HEK293 (cell line): ENCODE measurements around the gene RAB5A.

Experiments
- BCL11B ChIP-seq: fragments of 450-650 bp; formaldehyde crosslinking; IDR thresholded peaks from 2 replicates; pipeline ENCODE4 v1.5.1; 2016; ENCODE audit warnings: low read depth, missing biosample characterization, missing genetic modification characterization
- EGR2 ChIP-seq: fragments of 450-650 bp; formaldehyde crosslinking; IDR thresholded peaks from 2 replicates; pipeline ENCODE4 v1.5.1; 2016; ENCODE audit warnings: low read depth, missing biosample characterization, missing genetic modification characterization
- KLF7 ChIP-seq: fragments of 450-650 bp; formaldehyde crosslinking; IDR thresholded peaks from 2 replicates; pipeline ENCODE4 v1.5.1; 2016; ENCODE audit warnings: missing biosample characterization, missing genetic modification characterization, borderline replicate concordance
- KLF8 ChIP-seq: fragments of 450-650 bp; formaldehyde crosslinking; IDR thresholded peaks from 2 replicates; pipeline ENCODE4 v1.5.1; 2016; ENCODE audit warnings: missing biosample characterization, missing genetic modification characterization
- MZF1 ChIP-seq: fragments of 450-650 bp; formaldehyde crosslinking; IDR thresholded peaks from 2 replicates; pipeline ENCODE4 v1.5.1; 2017; ENCODE audit warnings: missing biosample characterization, missing genetic modification characterization, borderline replicate concordance
- RBAK ChIP-seq: fragments of 450-650 bp; formaldehyde crosslinking; IDR thresholded peaks from 2 replicates; pipeline ENCODE4 v1.5.1; 2016; ENCODE audit warnings: missing biosample characterization, missing genetic modification characterization
- SALL2 ChIP-seq: fragments of 450-650 bp; formaldehyde crosslinking; IDR thresholded peaks from 2 replicates; pipeline ENCODE4 v1.5.0; 2017; ENCODE audit warnings: missing biosample characterization, mild to moderate bottlenecking, missing genetic modification characterization, borderline replicate concordance
- SCRT2 ChIP-seq: fragments of 450-650 bp; formaldehyde crosslinking; IDR thresholded peaks from 2 replicates; pipeline ENCODE4 v1.5.1; 2016; ENCODE audit warnings: missing biosample characterization, missing genetic modification characterization
- SETDB1 ChIP-seq: IDR thresholded peaks from one replicate; pipeline ENCODE4 v1.6.1; 2017; ENCODE audit warnings: mild to moderate bottlenecking, low read length, moderate library complexity, mixed read lengths; ENCODE audit not compliant: insufficient read length
- TCF7L2 ChIP-seq: IDR thresholded peaks from 2 replicates; pipeline ENCODE4 v1.6.1; 2011; ENCODE audit warnings: low read depth, mild to moderate bottlenecking, inconsistent platforms, low read length, moderate library complexity, borderline replicate concordance
- ZBTB26 ChIP-seq: fragments of 450-650 bp; formaldehyde crosslinking; optimal IDR thresholded peaks from 2 replicates; pipeline ENCODE3; 2016; ENCODE audit warnings: missing biosample characterization, mild to moderate bottlenecking, missing genetic modification characterization
- ZBTB7A ChIP-seq: fragments of 450-650 bp; formaldehyde crosslinking; IDR thresholded peaks from 2 replicates; pipeline ENCODE4 v1.5.1; 2016; ENCODE audit warnings: low read depth, missing biosample characterization, missing genetic modification characterization
- ZBTB8A ChIP-seq: fragments of 450-650 bp; formaldehyde crosslinking; IDR thresholded peaks from 2 replicates; pipeline ENCODE4 v1.5.1; 2016; ENCODE audit warnings: missing biosample characterization, missing genetic modification characterization
- ZNF140 ChIP-seq: fragments of 450-650 bp; formaldehyde crosslinking; IDR thresholded peaks from 2 replicates; pipeline ENCODE4 v1.5.1; 2016; ENCODE audit warnings: missing biosample characterization, missing genetic modification characterization
- ZNF157 ChIP-seq: fragments of 450-650 bp; formaldehyde crosslinking; IDR thresholded peaks from 2 replicates; pipeline ENCODE4 v1.5.1; 2016; ENCODE audit warnings: missing biosample characterization, missing genetic modification characterization
- ZNF174 ChIP-seq: fragments of 450-650 bp; formaldehyde crosslinking; IDR thresholded peaks from 2 replicates; pipeline ENCODE4 v1.5.0; 2017; ENCODE audit warnings: missing biosample characterization, mild to moderate bottlenecking, missing genetic modification characterization
- ZNF2 ChIP-seq: fragments of 450-650 bp; formaldehyde crosslinking; IDR thresholded peaks from 2 replicates; pipeline ENCODE4 v1.5.1; 2016; ENCODE audit warnings: missing biosample characterization, missing genetic modification characterization
- ZNF211 ChIP-seq: fragments of 450-650 bp; formaldehyde crosslinking; IDR thresholded peaks from 2 replicates; pipeline ENCODE4 v1.5.1; 2016; ENCODE audit warnings: low read depth, missing biosample characterization, missing genetic modification characterization
- ZNF214 ChIP-seq: fragments of 450-650 bp; formaldehyde crosslinking; IDR thresholded peaks from 2 replicates; pipeline ENCODE4 v1.5.1; 2017; ENCODE audit warnings: missing biosample characterization, mild to moderate bottlenecking, missing genetic modification characterization, borderline replicate concordance
- ZNF324 ChIP-seq: fragments of 450-650 bp; formaldehyde crosslinking; IDR thresholded peaks from 2 replicates; pipeline ENCODE4 v1.5.1; 2016; ENCODE audit warnings: missing biosample characterization, missing genetic modification characterization
- ZNF350 ChIP-seq: fragments of 450-650 bp; formaldehyde crosslinking; IDR thresholded peaks from 2 replicates; pipeline ENCODE4 v1.5.0; 2017; ENCODE audit warnings: missing biosample characterization, mild to moderate bottlenecking, missing genetic modification characterization
- ZNF354C ChIP-seq: fragments of 450-650 bp; formaldehyde crosslinking; IDR thresholded peaks from 2 replicates; pipeline ENCODE4 v1.5.1; 2016; ENCODE audit warnings: missing biosample characterization, missing genetic modification characterization, low read depth, borderline replicate concordance
- ZNF391 ChIP-seq: fragments of 450-650 bp; formaldehyde crosslinking; IDR thresholded peaks from 2 replicates; pipeline ENCODE4 v1.5.1; 2016; ENCODE audit warnings: low read depth, missing biosample characterization, missing genetic modification characterization, borderline replicate concordance
- ZNF416 ChIP-seq: fragments of 450-650 bp; formaldehyde crosslinking; IDR thresholded peaks from 2 replicates; pipeline ENCODE4 v1.5.1; 2016; ENCODE audit warnings: missing biosample characterization, missing genetic modification characterization
- ZNF449 ChIP-seq: fragments of 450-650 bp; formaldehyde crosslinking; IDR thresholded peaks from 2 replicates; pipeline ENCODE4 v1.5.1; 2017; ENCODE audit warnings: missing biosample characterization, mild to moderate bottlenecking, missing genetic modification characterization, moderate library complexity
- ZNF514 ChIP-seq: fragments of 450-650 bp; formaldehyde crosslinking; IDR thresholded peaks from 2 replicates; pipeline ENCODE4 v1.5.1; 2016; ENCODE audit warnings: missing biosample characterization, missing genetic modification characterization
- ZNF521 ChIP-seq: fragments of 450-650 bp; formaldehyde crosslinking; IDR thresholded peaks from 2 replicates; pipeline ENCODE4 v1.5.1; 2017; ENCODE audit warnings: missing biosample characterization, mild to moderate bottlenecking, missing genetic modification characterization
- ZNF530 ChIP-seq: fragments of 450-650 bp; formaldehyde crosslinking; IDR thresholded peaks from 2 replicates; pipeline ENCODE4 v1.5.1; 2016; ENCODE audit warnings: low read depth, missing biosample characterization, missing genetic modification characterization
- ZNF571 ChIP-seq: fragments of 450-650 bp; formaldehyde crosslinking; IDR thresholded peaks from 2 replicates; pipeline ENCODE4 v1.5.0; 2017; ENCODE audit warnings: missing biosample characterization, missing genetic modification characterization
- ZNF623 ChIP-seq: fragments of 450-650 bp; formaldehyde crosslinking; IDR thresholded peaks from 2 replicates; pipeline ENCODE4 v1.5.1; 2016; ENCODE audit warnings: missing biosample characterization, missing genetic modification characterization
- ZNF654 ChIP-seq: fragments of 450-650 bp; formaldehyde crosslinking; IDR thresholded peaks from 2 replicates; pipeline ENCODE4 v1.5.1; 2016; ENCODE audit warnings: low read depth, missing biosample characterization, missing genetic modification characterization
- ZNF76 ChIP-seq: fragments of 450-650 bp; formaldehyde crosslinking; IDR thresholded peaks from 2 replicates; pipeline ENCODE4; 2016; ENCODE audit warnings: low read depth, missing biosample characterization, missing genetic modification characterization, borderline replicate concordance
- TF ChIP-seq, protein P1 (sequence below): fragments of 450-650 bp; IDR thresholded peaks from 2 replicates; pipeline ENCODE4 v1.5.1; 2018; ENCODE audit warnings: missing biosample characterization, missing genetic modification characterization
- TF ChIP-seq, protein P2 (sequence below): fragments of 450-650 bp; formaldehyde crosslinking; IDR thresholded peaks from 2 replicates; pipeline ENCODE4 v1.5.1; 2016; ENCODE audit warnings: missing biosample characterization, missing genetic modification characterization

Gene RAB5A

DNA sequence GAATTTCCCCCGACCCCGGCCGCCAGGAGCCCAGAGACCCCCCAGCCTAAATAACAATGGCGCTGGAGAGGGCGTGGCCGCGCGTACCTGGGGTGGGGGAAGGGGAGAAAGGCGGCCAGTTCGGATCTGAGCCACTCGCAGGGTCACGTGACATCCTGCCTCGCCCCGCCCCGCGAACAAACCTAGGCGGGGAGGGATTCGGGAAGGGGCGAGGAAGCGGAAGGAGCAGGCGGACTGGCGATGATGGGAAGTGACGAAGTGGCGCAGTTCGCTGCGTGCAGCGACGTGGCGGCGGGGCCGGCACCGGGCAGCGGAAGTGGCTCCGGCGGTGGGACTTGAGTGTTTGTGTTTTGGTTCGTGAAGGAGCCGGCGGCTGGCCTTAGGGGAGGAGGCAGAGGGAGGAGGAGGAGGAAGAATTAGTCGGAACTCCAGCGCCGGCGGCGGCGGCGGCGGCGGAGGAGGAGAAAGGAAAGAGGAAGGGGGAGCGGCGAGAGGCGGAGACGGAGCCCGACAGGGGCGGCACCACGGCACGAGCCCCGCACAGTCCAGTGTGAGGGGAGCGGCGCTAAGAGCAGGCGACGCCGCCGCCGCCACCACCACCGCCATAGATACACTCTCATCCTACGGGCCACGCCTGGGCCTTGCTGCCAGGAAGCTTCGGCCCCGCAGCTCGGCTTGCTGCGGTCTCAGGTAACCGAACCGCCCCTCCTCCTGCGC is at the start of gene RAB5A (continued):
- TF ChIP-seq, protein P1, sequence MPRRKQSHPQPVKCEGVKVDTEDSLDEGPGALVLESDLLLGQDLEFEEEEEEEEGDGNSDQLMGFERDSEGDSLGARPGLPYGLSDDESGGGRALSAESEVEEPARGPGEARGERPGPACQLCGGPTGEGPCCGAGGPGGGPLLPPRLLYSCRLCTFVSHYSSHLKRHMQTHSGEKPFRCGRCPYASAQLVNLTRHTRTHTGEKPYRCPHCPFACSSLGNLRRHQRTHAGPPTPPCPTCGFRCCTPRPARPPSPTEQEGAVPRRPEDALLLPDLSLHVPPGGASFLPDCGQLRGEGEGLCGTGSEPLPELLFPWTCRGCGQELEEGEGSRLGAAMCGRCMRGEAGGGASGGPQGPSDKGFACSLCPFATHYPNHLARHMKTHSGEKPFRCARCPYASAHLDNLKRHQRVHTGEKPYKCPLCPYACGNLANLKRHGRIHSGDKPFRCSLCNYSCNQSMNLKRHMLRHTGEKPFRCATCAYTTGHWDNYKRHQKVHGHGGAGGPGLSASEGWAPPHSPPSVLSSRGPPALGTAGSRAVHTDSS (tag by site-specific recombination) = peak; percentile 77
- TF ChIP-seq ZNF2 (tag by site-specific recombination) (peak; percentile 83), ZBTB8A (tag by site-specific recombination) (no peak; the same call in 1 of the 2 replicates), MZF1 (tag by site-specific recombination) (peak; percentile 34; the same call in 1 of the 2 replicates), ZNF514 (no peak), ZNF157 (tag by site-specific recombination) (no peak), ZNF350 (tag by site-specific recombination) (no peak), ZNF530 (no peak), ZNF140 (no peak), EGR2 (peak; percentile 47), ZNF571 (tag by site-specific recombination) (no peak), ZNF391 (tag by site-specific recombination) (no peak), KLF7 (tag by site-specific recombination) (peak; percentile 94), BCL11B (no peak), KLF8 (tag by site-specific recombination) (peak; percentile 87), SETDB1 (no peak), ZNF211 (tag by site-specific recombination) (no peak), TCF7L2 (no peak), ZNF354C (tag by site-specific recombination) (no peak), ZNF521 (tag by site-specific recombination) (no peak), ZNF416 (no peak), SALL2 (tag by site-specific recombination) (no peak), RBAK (no peak), ZBTB7A (tag by site-specific recombination) (no peak), ZNF214 (tag by site-specific recombination) (no peak), ZNF76 (tag by site-specific recombination) (peak; percentile 79; the same call in 1 of the 2 replicates), ZNF174 (tag by site-specific recombination) (no peak), ZNF449 (tag by site-specific recombination) (no peak), ZNF623 (tag by site-specific recombination) (no peak), ZNF324 (tag by site-specific recombination) (peak; percentile 26; the same call in 1 of the 2 replicates), ZNF654 (tag by site-specific recombination) (no peak), SCRT2 (tag by site-specific recombination) (no peak), ZBTB26 (tag by site-specific recombination) (peak; percentile 78)
- TF ChIP-seq, protein P2, sequence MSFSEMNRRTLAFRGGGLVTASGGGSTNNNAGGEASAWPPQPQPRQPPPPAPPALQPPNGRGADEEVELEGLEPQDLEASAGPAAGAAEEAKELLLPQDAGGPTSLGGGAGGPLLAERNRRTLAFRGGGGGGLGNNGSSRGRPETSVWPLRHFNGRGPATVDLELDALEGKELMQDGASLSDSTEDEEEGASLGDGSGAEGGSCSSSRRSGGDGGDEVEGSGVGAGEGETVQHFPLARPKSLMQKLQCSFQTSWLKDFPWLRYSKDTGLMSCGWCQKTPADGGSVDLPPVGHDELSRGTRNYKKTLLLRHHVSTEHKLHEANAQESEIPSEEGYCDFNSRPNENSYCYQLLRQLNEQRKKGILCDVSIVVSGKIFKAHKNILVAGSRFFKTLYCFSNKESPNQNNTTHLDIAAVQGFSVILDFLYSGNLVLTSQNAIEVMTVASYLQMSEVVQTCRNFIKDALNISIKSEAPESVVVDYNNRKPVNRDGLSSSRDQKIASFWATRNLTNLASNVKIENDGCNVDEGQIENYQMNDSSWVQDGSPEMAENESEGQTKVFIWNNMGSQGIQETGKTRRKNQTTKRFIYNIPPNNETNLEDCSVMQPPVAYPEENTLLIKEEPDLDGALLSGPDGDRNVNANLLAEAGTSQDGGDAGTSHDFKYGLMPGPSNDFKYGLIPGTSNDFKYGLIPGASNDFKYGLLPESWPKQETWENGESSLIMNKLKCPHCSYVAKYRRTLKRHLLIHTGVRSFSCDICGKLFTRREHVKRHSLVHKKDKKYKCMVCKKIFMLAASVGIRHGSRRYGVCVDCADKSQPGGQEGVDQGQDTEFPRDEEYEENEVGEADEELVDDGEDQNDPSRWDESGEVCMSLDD = no peak; the same call in 1 of the 2 replicates
